Measurements from ENCODE around the gene ROR2. TPM values are rescaled to one million over a fixed set of nuclear protein-coding genes. Genes with fewer than 3 reads are reported as not detected.
A peak's percentile ranks its signal among the peaks of the same experiment; 100 is the strongest.

Gene ROR2
- total and polyA plus RNA-seq, 5 donors from 2014 or later: 0.12 TPM; not detected in 4

DNA sequence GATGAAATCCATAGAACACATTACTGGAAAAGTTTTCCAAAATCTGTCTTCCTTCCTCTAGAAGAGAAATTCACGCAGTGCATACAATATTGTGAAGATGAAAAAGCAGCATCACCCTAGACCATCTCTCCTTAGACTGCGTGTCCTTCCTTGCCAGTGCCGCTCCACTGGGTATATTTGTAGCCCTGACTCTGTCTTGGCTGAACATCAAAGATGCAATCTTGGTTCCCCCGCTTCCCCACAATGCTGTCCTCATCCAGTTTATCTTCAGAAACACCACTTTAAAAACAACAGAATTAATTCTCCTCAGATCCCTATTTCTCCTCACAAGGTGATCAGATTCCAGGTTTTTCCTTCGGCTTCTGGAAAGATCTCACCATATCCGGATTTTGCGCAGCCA lies 53.9 kb downstream of the ROR2 start:
- Mint-ChIP-seq H3K36me3 (no peaks in the 10 kb centered on the region), H3K4me3 (no peak overlapping the region), H3K27ac (no peak overlapping the region), H3K9me3 (peaks cover 0 to 1% (median 0%) of the 10 kb centered on the region in 7 donors), H3K27me3 (peaks cover 6% of the 10 kb centered on the region), H3K4me1 (no peaks in the 10 kb centered on the region)
- H3K4me1 ChIP-seq (ENCODE audit: control insufficient read depth, insufficient read depth, low read length, poor library complexity, severe bottlenecking): no peaks in the 10 kb centered on the region
- DNase-seq (no peak), ATAC-seq (ENCODE audit: low read depth in 2 of 2) (no peak)
- H3K9me3 ChIP-seq (ENCODE audit: control insufficient read depth in 2 of 2, low read length in 2 of 2): no peaks in the 10 kb centered on the region
- no peak overlapping the region for H3K4me3 ChIP-seq (ENCODE audit: low read depth, low read length)
- no peaks in the 10 kb centered on the region for H3K36me3 ChIP-seq (ENCODE audit: control insufficient read depth, insufficient read depth, low read length)
- no peaks in the 10 kb centered on the region for H3K27me3 ChIP-seq (ENCODE audit: control insufficient read depth, insufficient read depth, low read length)
- H3K27ac ChIP-seq (ENCODE audit: insufficient read depth, low read length, poor library complexity, severe bottlenecking): no peak overlapping the region

DNA sequence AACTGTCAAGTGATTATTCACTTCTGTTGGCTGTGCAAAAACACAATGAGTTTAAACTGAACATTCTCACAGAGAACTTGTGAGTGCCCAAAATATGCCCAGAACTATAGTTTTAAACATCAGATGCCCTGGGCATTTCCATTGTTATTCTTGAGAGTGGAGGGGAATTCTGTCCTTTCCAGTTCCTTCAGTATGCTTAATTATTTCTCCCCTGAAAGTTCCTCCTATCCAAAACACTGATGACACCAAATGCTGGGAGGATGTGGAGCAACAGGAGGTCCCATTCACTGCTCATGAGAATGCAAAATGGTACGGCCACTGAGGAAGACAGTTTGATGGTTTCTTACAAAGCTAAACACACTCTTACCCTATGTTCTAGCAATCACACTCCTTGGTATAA lies 55.5 kb downstream of the ROR2 start:
- H3K4me3 Mint-ChIP-seq: no peak overlapping the region
- peaks cover 12% of the 10 kb centered on the region for H3K27me3 Mint-ChIP-seq
- no peaks in the 10 kb centered on the region for H3K36me3 ChIP-seq (ENCODE audit: control insufficient read depth, insufficient read depth, low read length)
- no peaks in the 10 kb centered on the region for H3K4me1 ChIP-seq (ENCODE audit: control insufficient read depth, insufficient read depth, low read length, poor library complexity, severe bottlenecking)
- no peak overlapping the region for H3K27ac ChIP-seq (ENCODE audit: insufficient read depth, low read length, poor library complexity, severe bottlenecking)
- no peaks in the 10 kb centered on the region for H3K36me3 Mint-ChIP-seq
- no peak overlapping the region for H3K4me3 ChIP-seq (ENCODE audit: low read depth, low read length)
- ATAC-seq (ENCODE audit: low read depth in 2 of 2) (no peak), DNase-seq (no peak)
- H3K9me3 ChIP-seq (ENCODE audit: control insufficient read depth in 2 of 2, low read length in 2 of 2): no peaks in the 10 kb centered on the region
- H3K9me3 Mint-ChIP-seq: peaks cover 0 to 1% (median 0%) of the 10 kb centered on the region in 7 donors
- no peaks in the 10 kb centered on the region for H3K27me3 ChIP-seq (ENCODE audit: control insufficient read depth, insufficient read depth, low read length)
- H3K27ac Mint-ChIP-seq: no peak overlapping the region
- no peaks in the 10 kb centered on the region for H3K4me1 Mint-ChIP-seq

DNA sequence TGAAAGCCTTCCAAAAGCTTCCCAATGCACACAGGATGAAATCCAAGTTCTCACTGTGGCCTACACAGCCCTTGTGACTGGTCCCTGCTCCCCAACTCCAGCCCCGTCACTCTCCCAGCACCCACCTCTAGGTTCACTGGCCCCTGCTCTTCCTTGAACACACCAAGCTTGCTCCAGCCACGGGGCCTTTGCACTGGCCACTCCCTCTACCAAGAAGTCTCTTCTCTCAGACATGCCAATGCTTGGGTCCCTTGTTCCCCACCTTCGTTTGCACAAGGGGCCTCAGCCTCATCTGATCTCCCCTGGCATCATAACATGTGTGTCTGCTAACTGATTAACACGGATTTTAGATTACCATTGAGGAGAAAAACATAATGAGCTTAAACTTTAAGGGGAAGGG lies 56.0 kb downstream of the ROR2 start:
- Mint-ChIP-seq H3K27ac (no peak overlapping the region), H3K4me1 (no peaks in the 10 kb centered on the region), H3K4me3 (no peak overlapping the region), H3K27me3 (peaks cover 12% of the 10 kb centered on the region), H3K9me3 (peaks cover 0 to 1% (median 0%) of the 10 kb centered on the region in 7 donors), H3K36me3 (no peaks in the 10 kb centered on the region)
- H3K27ac ChIP-seq (ENCODE audit: insufficient read depth, low read length, poor library complexity, severe bottlenecking): no peak overlapping the region
- no peaks in the 10 kb centered on the region for H3K9me3 ChIP-seq (ENCODE audit: control insufficient read depth in 2 of 2, low read length in 2 of 2)
- DNase-seq: no peak
- H3K4me3 ChIP-seq (ENCODE audit: low read depth, low read length): no peak overlapping the region
- no peaks in the 10 kb centered on the region for H3K27me3 ChIP-seq (ENCODE audit: control insufficient read depth, insufficient read depth, low read length)
- H3K4me1 ChIP-seq (ENCODE audit: control insufficient read depth, insufficient read depth, low read length, poor library complexity, severe bottlenecking): no peaks in the 10 kb centered on the region
- ATAC-seq (ENCODE audit: low read depth in 2 of 2): no peak
- H3K36me3 ChIP-seq (ENCODE audit: control insufficient read depth, insufficient read depth, low read length): no peaks in the 10 kb centered on the region

DNA sequence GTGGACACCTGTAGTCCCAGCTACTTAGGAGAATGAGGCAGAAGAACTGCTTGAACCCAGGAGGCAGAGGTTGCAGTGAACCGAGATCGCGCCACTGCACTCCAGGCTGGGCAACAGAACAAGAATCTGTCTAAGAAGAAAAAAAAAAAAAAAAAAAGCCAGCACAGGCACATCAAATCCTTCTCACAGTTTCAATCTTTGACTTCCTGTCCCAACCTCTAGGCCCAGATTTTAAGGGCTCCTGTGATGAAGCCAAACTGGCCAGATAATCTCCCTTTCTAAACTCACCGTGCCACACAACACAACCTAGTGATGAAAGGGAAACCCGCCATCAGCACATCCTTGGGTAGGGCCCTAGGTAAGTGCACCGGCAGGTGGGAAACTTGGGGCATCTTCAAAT lies 58.1 kb downstream of the ROR2 start:
- no peak overlapping the region for H3K27ac ChIP-seq (ENCODE audit: insufficient read depth, low read length, poor library complexity, severe bottlenecking)
- H3K27me3 ChIP-seq (ENCODE audit: control insufficient read depth, insufficient read depth, low read length): no peaks in the 10 kb centered on the region
- H3K4me1 ChIP-seq (ENCODE audit: control insufficient read depth, insufficient read depth, low read length, poor library complexity, severe bottlenecking): no peaks in the 10 kb centered on the region
- Mint-ChIP-seq H3K4me3 (no peak overlapping the region), H3K27ac (peak overlapping the region in 1 of 3 donors; percentile 43), H3K36me3 (no peaks in the 10 kb centered on the region), H3K4me1 (no peaks in the 10 kb centered on the region), H3K9me3 (peaks cover 0 to 1% (median 0%) of the 10 kb centered on the region in 7 donors), H3K27me3 (peaks cover 12% of the 10 kb centered on the region)
- no peaks in the 10 kb centered on the region for H3K9me3 ChIP-seq (ENCODE audit: control insufficient read depth in 2 of 2, low read length in 2 of 2)
- H3K4me3 ChIP-seq (ENCODE audit: low read depth, low read length): no peak overlapping the region
- DNase-seq: no peak
- ATAC-seq (ENCODE audit: low read depth in 2 of 2): no peak
- H3K36me3 ChIP-seq (ENCODE audit: control insufficient read depth, insufficient read depth, low read length): no peaks in the 10 kb centered on the region

DNA sequence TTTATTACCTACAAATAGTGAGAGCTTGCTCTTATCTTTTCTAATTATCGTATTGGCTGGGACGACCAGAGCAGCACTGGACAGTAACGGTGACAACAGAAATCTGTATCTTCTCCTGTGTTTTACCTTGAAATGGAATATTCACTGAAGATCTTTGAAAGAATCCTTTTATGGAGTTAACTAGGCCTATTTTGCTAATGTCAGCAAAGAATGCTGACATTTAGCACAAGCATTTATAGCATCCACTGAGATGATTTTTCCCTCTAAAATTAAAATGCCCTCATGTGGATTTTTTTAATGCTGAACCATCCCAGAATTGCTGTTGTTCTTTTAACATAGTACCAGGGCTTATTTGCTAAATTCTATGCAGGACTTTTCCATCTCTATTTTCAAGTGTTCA lies 59.4 kb downstream of the ROR2 start:
- H3K9me3 ChIP-seq (ENCODE audit: control insufficient read depth in 2 of 2, low read length in 2 of 2): no peaks in the 10 kb centered on the region
- no peak overlapping the region for H3K4me3 ChIP-seq (ENCODE audit: low read depth, low read length)
- H3K4me1 Mint-ChIP-seq: no peaks in the 10 kb centered on the region
- no peak overlapping the region for H3K4me3 Mint-ChIP-seq
- no peaks in the 10 kb centered on the region for H3K36me3 Mint-ChIP-seq
- peaks cover 0 to 1% (median 0%) of the 10 kb centered on the region in 7 donors for H3K9me3 Mint-ChIP-seq
- H3K27me3 ChIP-seq (ENCODE audit: control insufficient read depth, insufficient read depth, low read length): no peaks in the 10 kb centered on the region
- H3K27ac ChIP-seq (ENCODE audit: insufficient read depth, low read length, poor library complexity, severe bottlenecking): no peak overlapping the region
- H3K36me3 ChIP-seq (ENCODE audit: control insufficient read depth, insufficient read depth, low read length): no peaks in the 10 kb centered on the region
- no peak for DNase-seq
- peaks cover 6% of the 10 kb centered on the region for H3K27me3 Mint-ChIP-seq
- H3K27ac Mint-ChIP-seq: no peak overlapping the region
- no peaks in the 10 kb centered on the region for H3K4me1 ChIP-seq (ENCODE audit: control insufficient read depth, insufficient read depth, low read length, poor library complexity, severe bottlenecking)
- no peak for ATAC-seq (ENCODE audit: low read depth in 2 of 2)

DNA sequence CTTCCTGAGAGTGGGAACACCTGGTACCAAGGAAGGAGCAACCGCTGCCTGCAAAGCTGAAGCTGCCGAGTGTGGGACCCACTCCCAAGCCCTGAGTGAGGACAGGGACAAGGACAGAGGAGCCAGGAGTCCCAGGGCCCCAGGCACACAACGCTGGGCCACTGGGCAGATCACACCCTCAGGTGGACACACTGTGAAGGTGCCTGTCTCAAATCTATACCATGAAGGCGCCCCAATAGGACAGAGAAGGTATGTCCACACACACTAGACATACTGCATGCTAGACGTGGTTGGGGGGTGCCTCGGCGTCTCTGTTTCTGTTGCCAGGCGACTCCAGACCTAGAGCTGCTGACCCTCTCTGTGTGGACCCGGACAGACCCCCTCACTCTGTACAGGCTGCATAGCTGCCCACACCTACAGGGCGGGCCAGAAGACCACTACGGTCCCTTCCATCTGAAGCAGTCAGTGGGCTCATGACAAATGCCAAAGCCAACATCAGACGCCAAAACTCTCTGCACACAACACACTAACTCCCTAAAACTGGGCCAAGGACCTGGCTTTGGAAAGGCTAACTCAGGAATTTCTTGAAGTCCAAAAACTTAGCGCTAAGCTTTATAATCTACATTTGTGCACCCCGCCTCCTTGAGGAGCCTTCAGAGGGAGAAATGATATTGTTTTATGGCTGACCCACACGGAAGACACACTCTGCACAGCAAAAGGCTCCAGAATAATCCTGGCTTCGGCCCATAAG lies 60.7 kb downstream of the ROR2 start:
- Mint-ChIP-seq H3K27ac (no peak overlapping the region), H3K36me3 (no peaks in the 10 kb centered on the region), H3K27me3 (peaks cover 11% of the 10 kb centered on the region), H3K9me3 (peaks cover 0 to 1% (median 0%) of the 10 kb centered on the region in 7 donors), H3K4me1 (no peaks in the 10 kb centered on the region), H3K4me3 (no peak overlapping the region)
- ATAC-seq (ENCODE audit: low read depth in 2 of 2) (no peak), DNase-seq (no peak)
- Histone ChIP-seq H3K27me3 (ENCODE audit: control insufficient read depth, insufficient read depth, low read length) (no peaks in the 10 kb centered on the region), H3K4me1 (ENCODE audit: control insufficient read depth, insufficient read depth, low read length, poor library complexity, severe bottlenecking) (no peaks in the 10 kb centered on the region), H3K27ac (ENCODE audit: insufficient read depth, low read length, poor library complexity, severe bottlenecking) (no peak overlapping the region), H3K36me3 (ENCODE audit: control insufficient read depth, insufficient read depth, low read length) (no peaks in the 10 kb centered on the region), H3K9me3 (ENCODE audit: control insufficient read depth in 2 of 2, low read length in 2 of 2) (no peaks in the 10 kb centered on the region), H3K4me3 (ENCODE audit: low read depth, low read length) (no peak overlapping the region)

DNA sequence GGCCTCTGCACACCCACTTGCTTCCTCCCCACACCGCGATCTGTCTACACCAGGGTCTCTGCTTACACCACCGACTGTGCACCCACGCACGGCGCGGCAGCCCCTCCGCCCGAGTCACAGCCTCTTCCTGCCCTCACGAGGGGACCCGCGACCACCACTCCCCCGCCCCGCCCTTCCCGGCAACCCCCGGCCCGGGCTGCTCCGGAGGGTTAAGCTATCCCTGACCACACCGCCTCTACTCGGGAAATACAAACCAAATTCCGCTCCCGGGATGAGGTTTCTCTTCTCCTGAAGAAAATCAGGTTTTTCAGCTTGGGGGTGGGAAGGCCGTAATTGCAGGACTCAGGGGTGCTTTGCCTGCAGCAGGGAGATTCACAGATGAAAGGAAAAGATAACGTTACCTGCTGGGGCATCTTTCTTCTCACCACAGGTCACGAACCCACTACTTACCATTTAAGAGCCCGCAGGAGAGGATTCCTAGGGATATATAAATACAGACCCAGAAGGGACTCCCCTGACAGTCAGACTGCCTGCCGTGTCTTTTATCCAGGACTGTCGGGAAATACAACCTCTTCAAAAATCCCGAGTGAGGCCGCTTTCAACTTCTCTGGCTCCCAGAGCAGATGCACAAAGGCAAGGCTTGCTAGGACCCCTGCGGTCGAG lies 63.5 kb downstream of the ROR2 start:
- Mint-ChIP-seq H3K27ac (no peak overlapping the region), H3K4me1 (no peaks in the 10 kb centered on the region), H3K9me3 (no peaks in the 10 kb centered on the region), H3K36me3 (no peaks in the 10 kb centered on the region), H3K27me3 (peaks cover 15% of the 10 kb centered on the region), H3K4me3 (no peak overlapping the region)
- Histone ChIP-seq H3K9me3 (ENCODE audit: control insufficient read depth in 2 of 2, low read length in 2 of 2) (no peaks in the 10 kb centered on the region), H3K4me3 (ENCODE audit: low read depth, low read length) (no peak overlapping the region), H3K36me3 (ENCODE audit: control insufficient read depth, insufficient read depth, low read length) (no peaks in the 10 kb centered on the region), H3K27ac (ENCODE audit: insufficient read depth, low read length, poor library complexity, severe bottlenecking) (no peak overlapping the region), H3K27me3 (ENCODE audit: control insufficient read depth, insufficient read depth, low read length) (no peaks in the 10 kb centered on the region), H3K4me1 (ENCODE audit: control insufficient read depth, insufficient read depth, low read length, poor library complexity, severe bottlenecking) (no peaks in the 10 kb centered on the region)
- ATAC-seq (ENCODE audit: low read depth in 2 of 2) (no peak), DNase-seq (no peak)

Measured in CD4-positive, CD25-positive, alpha-beta regulatory T cell (primary cell).